K562 (cell line): ENCODE results near the gene RETSAT. TPM values are rescaled to one million over a fixed set of nuclear protein-coding genes. Genes with fewer than 3 reads are reported as not detected.
A peak's percentile ranks its signal among the peaks of the same experiment; 100 is the strongest.

Experiments
- ATAC-seq: fragments of 200-7000 bp; cut with Tn5 transposase; 3 replicates; pipeline ENCODE4 v1.9.1; 2020; ENCODE audit warnings: moderate library complexity
- BruUV-seq: library from RNA; stranded (reverse); fragments of 400-500 nt; replicated peaks from 2 replicates; lab custom pipeline; 2021; lab: Mats Ljungman, UMichigan
- CTCF ChIA-PET: fragments of 300-600 bp; formaldehyde crosslinking; extraction: SDS; loops from one replicate; lab custom pipeline; 2021; ENCODE audit warnings: low intra/inter-chr PET ratio; lab: Yijun Ruan, JAX
- POLR2A ChIA-PET: fragments of 300-600, 350-650 bp; sonication (Branson Sonifier 250); formaldehyde crosslinking; extraction: SDS; loops from one replicate; lab custom pipeline; 2021; ENCODE audit warnings: antibody characterized with exemption, inconsistent platforms; lab: Yijun Ruan, JAX
- DNase-seq, 4 experiments: peaks; one replicate each; pipeline versions ENCODE4 v3.0.0 to v3.0.0-alpha.2; 2011 to 2018; ENCODE audit warnings: low spot score in 3 of 4, mixed read lengths in 3 of 4; ENCODE audit errors: extremely low read depth in 1 of 4
- FAIRE-seq: peaks from 2 replicates; lab custom pipeline; 2011; peaks lifted over from hg19 to GRCh38; lab: Jason Lieb, UNC
- H2AFZ ChIP-seq: 2 replicates; pipeline ENCODE4 v1.6.0; 2011; ENCODE audit warnings: low read depth, low read length, control low read depth, inconsistent platforms
- H3K27ac ChIP-seq: fragments of 200-600 bp; 3 replicates; pipeline ENCODE4 v1.8.0; 2011; ENCODE audit warnings: low read depth, mild to moderate bottlenecking, control low read depth, inconsistent platforms, low read length, moderate library complexity, mixed read lengths; ENCODE audit errors: extremely low read depth
- H3K27me3 ChIP-seq, 2 experiments: fragments of 300-600 bp in 1 of 2; 2 replicates in 1 of 2; 3 replicates in 1 of 2; pipeline versions ENCODE4 v1.6.0 to v1.8.0; 2011; ENCODE audit warnings: inconsistent platforms in 2 of 2, low read length in 2 of 2, mild to moderate bottlenecking in 1 of 2, mixed read lengths in 1 of 2, moderate library complexity in 1 of 2; ENCODE audit not compliant: control insufficient read depth in 2 of 2, insufficient read depth in 2 of 2
- H3K36me3 ChIP-seq: fragments of 300-600 bp; 3 replicates; pipeline ENCODE4 v1.8.0; 2011; ENCODE audit warnings: mild to moderate bottlenecking, low read length, inconsistent platforms; ENCODE audit not compliant: control insufficient read depth, insufficient read depth
- H3K4me1 ChIP-seq, 2 experiments: fragments of 200-600 bp in 1 of 2; replicated peaks in 1 of 2; 2 replicates in 1 of 2; 3 replicates in 1 of 2; pipeline versions ENCODE4 v1.5.1 to v1.8.0; 2011; ENCODE audit warnings: inconsistent platforms in 2 of 2, low read length in 2 of 2, mild to moderate bottlenecking in 1 of 2, mixed read lengths in 1 of 2, moderate library complexity in 1 of 2; ENCODE audit not compliant: control insufficient read depth in 2 of 2, insufficient read depth in 2 of 2
- H3K4me2 ChIP-seq: 2 replicates; pipeline ENCODE4 v1.6.1; 2011; ENCODE audit warnings: low read length, control low read depth, inconsistent platforms, mixed read lengths; ENCODE audit not compliant: insufficient read depth
- H3K4me3 ChIP-seq: fragments of 200-600 bp; sonication (generic), shearing (Covaris generic); 2 replicates; pipeline ENCODE4 v1.5.1; 2016; ENCODE audit warnings: control low read depth, inconsistent platforms
- H3K79me2 ChIP-seq: fragments of 200-600 bp; 3 replicates; pipeline ENCODE4 v1.8.0; 2011; ENCODE audit warnings: low read length, inconsistent platforms; ENCODE audit not compliant: control insufficient read depth, insufficient read depth
- H3K9ac ChIP-seq, 2 experiments: 2 replicates each; pipeline versions ENCODE4 v1.6.0 to v1.6.1; 2011; ENCODE audit warnings: low read depth in 2 of 2, low read length in 2 of 2, control low read depth in 1 of 2, inconsistent platforms in 1 of 2, mild to moderate bottlenecking in 1 of 2, mixed read lengths in 1 of 2; ENCODE audit not compliant: insufficient read depth in 1 of 2
- H3K9me1 ChIP-seq: one replicate; pipeline ENCODE4 v1.6.0; 2011; ENCODE audit warnings: inconsistent platforms, mild to moderate bottlenecking, low read length, moderate library complexity; ENCODE audit not compliant: control insufficient read depth, insufficient read depth
- H3K9me3 ChIP-seq: replicated peaks from 2 replicates; pipeline ENCODE4 v1.5.1; 2011; ENCODE audit warnings: low read depth, low read length, inconsistent platforms; ENCODE audit not compliant: control insufficient read depth, insufficient read depth
- H4K20me1 ChIP-seq: replicated peaks from 2 replicates; pipeline ENCODE4 v1.6.1; 2011; ENCODE audit warnings: low read length, inconsistent platforms, mixed read lengths; ENCODE audit not compliant: control insufficient read depth, insufficient read depth
- CC2D1A ChIP-seq: fragments of 450-650 bp; IDR thresholded peaks from 2 replicates; pipeline ENCODE4 v1.6.1; 2017; ENCODE audit warnings: mild to moderate bottlenecking
- DNMT1 ChIP-seq: fragments of 450-650 bp; IDR thresholded peaks from 2 replicates; pipeline ENCODE4 v1.6.1; 2016; ENCODE audit warnings: antibody characterized with exemption, mild to moderate bottlenecking
- DPF2 ChIP-seq: fragments of 450-650 bp; IDR thresholded peaks from 2 replicates; pipeline ENCODE4 v1.6.1; 2016
- ETV5 ChIP-seq: sonication (generic); formaldehyde crosslinking; IDR thresholded peaks from 2 replicates; pipeline ENCODE4 v1.4.0; 2020; ENCODE audit warnings: low read depth, mild to moderate bottlenecking, missing genetic modification reagents
- FOSL1 ChIP-seq: fragments of 200-800 bp; sonication (Bioruptor generic); conservative IDR thresholded peaks from 2 replicates; pipeline ENCODE4 v1.6.1; 2016; ENCODE audit warnings: missing genetic modification characterization, missing compliant biosample characterization
- FOXA1 ChIP-seq: fragments of 450-650 bp; IDR thresholded peaks from 2 replicates; pipeline ENCODE4 v1.6.1; 2016; ENCODE audit warnings: mild to moderate bottlenecking, borderline replicate concordance
- KAT8 ChIP-seq: fragments of 450-650 bp; IDR thresholded peaks from 2 replicates; pipeline ENCODE4 v1.6.1; 2016; ENCODE audit warnings: low read depth, mild to moderate bottlenecking
- MCM7 ChIP-seq, 2 experiments: fragments of 450-650 bp; IDR thresholded peaks; 2 replicates each; pipeline ENCODE4 v1.6.1; 2016 to 2018
- SAP30 ChIP-seq: fragments of 200-600 bp; sonication (generic); IDR thresholded peaks from 2 replicates; pipeline ENCODE4 v1.6.1; 2012; ENCODE audit warnings: borderline replicate concordance, low read depth, mild to moderate bottlenecking, moderate library complexity, low read length, control low read depth, inconsistent platforms; ENCODE audit not compliant: insufficient read depth, poor library complexity, severe bottlenecking
- SIX5 ChIP-seq, 2 experiments: IDR thresholded peaks; 2 replicates each; pipeline ENCODE4 v1.6.1; 2011; ENCODE audit warnings: low read length in 2 of 2, borderline replicate concordance in 1 of 2, low read depth in 1 of 2, mild to moderate bottlenecking in 1 of 2, moderate library complexity in 1 of 2; ENCODE audit not compliant: insufficient read depth in 1 of 2
- SMARCE1 ChIP-seq: fragments of 450-650 bp; IDR thresholded peaks from 2 replicates; pipeline ENCODE4 v1.7.1; 2016; ENCODE audit warnings: mild to moderate bottlenecking
- STAT5B ChIP-seq: fragments of 250-450 bp; sonication (Bioruptor Pico); IDR thresholded peaks from 2 replicates; pipeline ENCODE4 v1.8.0; 2021; ENCODE audit warnings: mild to moderate bottlenecking, inconsistent platforms
- TCF3 ChIP-seq: sonication (generic); formaldehyde crosslinking; IDR thresholded peaks from 2 replicates; pipeline ENCODE4 v1.4.0; 2020; ENCODE audit warnings: mild to moderate bottlenecking, missing genetic modification reagents
- TCF7 ChIP-seq: sonication (generic); IDR thresholded peaks from 2 replicates; pipeline ENCODE4 v1.6.1; 2016; ENCODE audit warnings: antibody characterized with exemption, borderline replicate concordance
- TCFL5 ChIP-seq: fragments of 250-450 bp; sonication (Bioruptor Pico); conservative IDR thresholded peaks from 2 replicates; pipeline ENCODE4 v1.6.1; 2021; ENCODE audit warnings: mild to moderate bottlenecking, moderate library complexity, matching md5 sums
- ZNF143 ChIP-seq: sonication (generic); formaldehyde crosslinking; IDR thresholded peaks from 2 replicates; pipeline ENCODE4 v1.9.0; 2022; ENCODE audit warnings: mild to moderate bottlenecking, missing genetic modification reagents
- ZNF436 ChIP-seq: fragments of 250-450, 450-650 bp; sonication (Bioruptor Pico); formaldehyde crosslinking; IDR thresholded peaks from 2 replicates; pipeline ENCODE4 v1.7.0; 2020; ENCODE audit warnings: mild to moderate bottlenecking
- ZNF449 ChIP-seq: fragments of 250-450 bp; sonication (Bioruptor Pico); IDR thresholded peaks from 2 replicates; pipeline ENCODE4 v1.8.0; 2022; ENCODE audit warnings: moderate library complexity, mild to moderate bottlenecking, inconsistent platforms
- ZNF589 ChIP-seq: fragments of 200-800 bp; sonication (Bioruptor generic); IDR thresholded peaks from 2 replicates; pipeline ENCODE4 v1.6.1; 2016; ENCODE audit warnings: low read depth, missing genetic modification characterization, missing compliant biosample characterization
- WGBS: fragments of 100-300 bp; shearing (Covaris generic); methylation state at CpG from one replicate; pipeline ENCODE4 v1.1.6; 2016; ENCODE audit warnings: low coverage, mixed read lengths; ENCODE audit not compliant: insufficient coverage; ENCODE audit errors: missing lambda C conversion rate; 5-methylcytosine and 5-hydroxymethylcytosine counted together
- in situ Hi-C: fragments of 300-500 bp; cut with MboI; formaldehyde crosslinking; loops from 4 replicates; pipeline ENCODE4 v1.15.0; 2018; ENCODE audit warnings: inconsistent platforms, mixed read lengths
- intact Hi-C: fragments of 100-400 bp; cut with micrococcal nuclease; formaldehyde crosslinking; loops from 2 replicates; pipeline ENCODE4 v1.14.2; 2022
- polyA plus RNA-seq, 8 experiments: library from polyadenylated mRNA; depleted of rRNA in 4 of 8; stranded (reverse) in 5 of 8; unstranded in 3 of 8; fragments of >200 nt; fragmentation: Nextera tagmentation in 2 of 8; fragmentation: Illumina TruSeq in 1 of 8; extraction: Ambion mirVana in 2 of 8; extraction: Trizol in 1 of 8; gene quantifications; 2 replicates each; pipeline versions ENCODE4 v1.2.1 to v1.2.3, GENCODE V29; 2011 to 2014; ENCODE audit warnings: inconsistent platforms in 1 of 8, missing spikeins in 1 of 8
- total RNA-seq, 7 experiments: library from RNA; depleted of rRNA in 6 of 7; stranded (reverse); fragments of >200 nt in 6 of 7; fragmentation: Illumina TruSeq in 2 of 7; extraction: Trizol in 2 of 7; gene quantifications; 2 replicates each; pipeline versions ENCODE4 v1.2.1 to v1.2.3, GENCODE V29; 2011 to 2021; ENCODE audit warnings: low replicate concordance in 1 of 7
- TF ChIP-seq, protein P1 (sequence below): fragments of 450-650 bp; IDR thresholded peaks from 2 replicates; pipeline ENCODE4 v1.6.1; 2016; ENCODE audit warnings: antibody characterized with exemption

The RETSAT gene
- total and polyA plus RNA-seq, 9 of the 15 experiments (the other 6 are each of a cell fraction or from before 2014, with no cell fraction given): 1.9 to 21.6 (median 16.5) TPM

- TF ChIP-seq SAP30: peak; percentile 3
- 0 out of 2 replicates have a peak, but pooled peaks have one; percentile 22 for TF ChIP-seq SMARCE1
Observed at GRCh38 chr2:85355073-85355410, 714 bp upstream of the RETSAT start (continued).

DNA sequence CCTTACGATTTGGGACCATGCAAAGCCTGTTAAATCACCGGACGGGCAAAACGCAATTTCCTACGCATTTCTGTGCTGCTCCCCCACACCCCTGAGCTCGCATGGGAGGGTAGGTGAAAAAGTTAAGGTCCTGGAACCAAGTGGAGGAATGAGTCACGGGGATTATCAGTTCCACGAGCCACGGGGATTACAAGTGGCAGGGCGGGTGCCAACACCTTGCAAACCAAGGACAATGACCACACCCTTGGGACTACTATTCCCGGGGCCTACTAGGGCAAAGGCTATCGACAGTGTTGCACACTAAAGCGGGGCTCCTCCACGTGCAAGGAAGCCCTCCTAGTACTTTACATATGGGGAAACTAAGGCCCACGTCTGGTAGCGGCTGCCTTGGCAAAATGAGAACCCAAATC is 447 bp downstream of the RETSAT start:
- H3K4me2 ChIP-seq: peak overlapping the region; percentile 100
- H3K79me2 ChIP-seq: peaks cover 32% of the 10 kb centered on the region
- H3K4me1 ChIP-seq: peaks cover 9 to 15% of the 10 kb centered on the region in 2 experiments
- FAIRE-seq (no peak), ATAC-seq (peak; percentile 47), DNase-seq (peak; percentile 48 to 67 (median 58))
- H3K27ac ChIP-seq: peak overlapping the region; percentile 75
- in situ Hi-C loops: no loop called here
- WGBS: 2% methylated on average over 16 of the region's 16 CpGs
- CTCF ChIA-PET: no interaction called here
- no peaks in the 10 kb centered on the region for H3K27me3 ChIP-seq
- no peaks in the 10 kb centered on the region for H4K20me1 ChIP-seq
- no peaks in the 10 kb centered on the region for H3K9me1 ChIP-seq
- H3K9me3 ChIP-seq: no peaks in the 10 kb centered on the region
- H3K36me3 ChIP-seq: peaks cover 55% of the 10 kb centered on the region; the same call in 2 of the 3 replicates
- H3K4me3 ChIP-seq: peak overlapping the region; percentile 83
- POLR2A ChIA-PET: interaction anchor here (0.6 to 2.5 kb wide), 15 partner anchors 9 to 370 kb away, joined by 3 to 15 read pairs (median 7); partner anchors contain the start of genes MAT2A, RNF181 and TGOLN2
- peak overlapping the region; percentile 90 for H2AFZ ChIP-seq
- H3K9ac ChIP-seq: peak overlapping the region; percentile 91 to 94
- BruUV-seq: TSS peak; percentile 77
- intact Hi-C loops: loop anchor here (1.0 kb wide), 1 partner anchor 25 kb away; no protein-coding TSS in a partner anchor
- TF ChIP-seq TCF3 (CRISPR knock-in tag) (no peak), ZNF436 (no peak), KAT8 (no peak), FOSL1 (tag) (peak; percentile 75), ZNF449 (CRISPR knock-in tag) (no peak), TCF7 (no peak), STAT5B (CRISPR knock-in tag) (no peak), CC2D1A (no peak), TCFL5 (CRISPR knock-in tag) (no peak), DNMT1 (no peak), SIX5 (IDR thresholded peaks at IDR 0.05; ENCODE audit: borderline replicate concordance in 1 of 2, insufficient read depth in 1 of 2, low read depth in 1 of 2, low read length in 2 of 2) (no peak), MCM7 (IDR thresholded peaks at IDR 0.05) (no peak), ZNF589 (CRISPR knock-in tag) (0 out of 2 replicates have a peak, but pooled peaks have one; percentile 10), FOXA1 (no peak), DPF2 (peak; percentile 42; the same call in 1 of the 2 replicates), ETV5 (CRISPR knock-in tag) (no peak), ZNF143 (no peak)
- TF ChIP-seq, protein P1, sequence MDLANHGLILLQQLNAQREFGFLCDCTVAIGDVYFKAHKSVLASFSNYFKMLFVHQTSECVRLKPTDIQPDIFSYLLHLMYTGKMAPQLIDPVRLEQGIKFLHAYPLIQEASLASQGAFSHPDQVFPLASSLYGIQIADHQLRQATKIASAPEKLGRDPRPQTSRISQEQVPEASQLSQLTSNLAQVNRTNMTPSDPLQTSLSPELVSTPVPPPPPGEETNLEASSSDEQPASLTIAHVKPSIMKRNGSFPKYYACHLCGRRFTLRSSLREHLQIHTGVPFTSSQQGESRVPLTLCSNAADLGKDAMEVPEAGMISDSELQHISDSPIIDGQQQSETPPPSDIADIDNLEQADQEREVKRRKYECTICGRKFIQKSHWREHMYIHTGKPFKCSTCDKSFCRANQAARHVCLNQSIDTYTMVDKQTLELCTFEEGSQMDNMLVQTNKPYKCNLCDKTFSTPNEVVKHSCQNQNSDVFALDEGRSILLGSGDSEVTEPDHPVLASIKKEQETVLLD: 0 out of 2 replicates have a peak, but pooled peaks have one; percentile 24
